CD14-positive monocyte (primary cell): ENCODE data around the gene PEX26. TPM values are rescaled to one million over a fixed set of nuclear protein-coding genes. Genes with fewer than 3 reads are reported as not detected.
"Not testable (repeated sequence)": the region's sequence is repeated elsewhere in the genome, so short reads cannot be mapped to it uniquely, and the experiment has no call there.

Experiments used
- DNase-seq, 3 donors: peaks; one replicate each; pipeline ENCODE4 v3.0.0-alpha.2; 2011 to 2022
- H2AFZ ChIP-seq: 2 replicates; pipeline ENCODE4 v1.6.0; 2012; ENCODE audit warnings: mild to moderate bottlenecking, low read depth, low read length, inconsistent platforms; ENCODE audit not compliant: insufficient read depth, poor library complexity, severe bottlenecking
- H3K27ac ChIP-seq, 2 donors: 1 replicate in 1 of 2; 2 replicates in 1 of 2; pipeline ENCODE4 v1.5.1; 2012 to 2013; ENCODE audit warnings: low read length in 2 of 2, control low read depth in 1 of 2, inconsistent platforms in 1 of 2, low read depth in 1 of 2, mild to moderate bottlenecking in 1 of 2
- H3K27me3 ChIP-seq, 2 donors: one replicate each; pipeline versions ENCODE4 v1.6.0 to v1.6.1; 2011 to 2013; ENCODE audit warnings: low read length in 2 of 2; ENCODE audit not compliant: control insufficient read depth in 2 of 2, insufficient read depth in 2 of 2
- H3K36me3 ChIP-seq, 2 donors: replicated peaks in 1 of 2; 1 replicate in 1 of 2; 2 replicates in 1 of 2; pipeline versions ENCODE4 v1.5.1 to v1.6.1; 2012 to 2013; ENCODE audit warnings: low read length in 2 of 2, control low read depth in 1 of 2, inconsistent platforms in 1 of 2, mild to moderate bottlenecking in 1 of 2; ENCODE audit not compliant: insufficient read depth in 2 of 2, control insufficient read depth in 1 of 2
- H3K4me1 ChIP-seq, 2 donors: 1 replicate in 1 of 2; 2 replicates in 1 of 2; pipeline versions ENCODE4 v1.5.1 to v1.6.1; 2012 to 2013; ENCODE audit warnings: low read length in 2 of 2, control low read depth in 1 of 2, inconsistent platforms in 1 of 2, mild to moderate bottlenecking in 1 of 2, moderate library complexity in 1 of 2; ENCODE audit not compliant: insufficient read depth in 2 of 2, control insufficient read depth in 1 of 2
- H3K4me2 ChIP-seq: replicated peaks from 2 replicates; pipeline ENCODE3; 2012; ENCODE audit warnings: low read length, moderate library complexity, mild to moderate bottlenecking; ENCODE audit not compliant: poor library complexity, severe bottlenecking; ENCODE audit errors: extremely low read depth
- H3K4me3 ChIP-seq, 3 experiments: fragments of 200-600 bp in 1 of 3; sonication (generic) in 1 of 3; replicated peaks in 1 of 3; 1 replicate in 2 of 3; 2 replicates in 1 of 3; pipeline ENCODE4 v1.5.1; 2011 to 2013; ENCODE audit warnings: low read length in 3 of 3, mild to moderate bottlenecking in 3 of 3, control low read depth in 2 of 3, low read depth in 2 of 3, inconsistent platforms in 1 of 3, moderate library complexity in 1 of 3
- H3K79me2 ChIP-seq: 2 replicates; pipeline ENCODE4 v1.6.0; 2012; ENCODE audit warnings: mild to moderate bottlenecking, control low read depth, inconsistent platforms, low read length, moderate library complexity; ENCODE audit not compliant: insufficient read depth
- H3K9ac ChIP-seq: 2 replicates; pipeline ENCODE4 v1.6.0; 2017; ENCODE audit warnings: low read length, mild to moderate bottlenecking; ENCODE audit not compliant: insufficient read depth, poor library complexity, severe bottlenecking
- H3K9me3 ChIP-seq, 2 donors: replicated peaks in 1 of 2; 1 replicate in 1 of 2; 2 replicates in 1 of 2; pipeline versions ENCODE4 v1.5.1 to v1.6.1; 2012 to 2013; ENCODE audit warnings: low read length in 2 of 2, control low read depth in 1 of 2; ENCODE audit not compliant: control insufficient read depth in 1 of 2, insufficient read depth in 1 of 2
- H4K20me1 ChIP-seq: 2 replicates; pipeline ENCODE4 v1.6.0; 2012; ENCODE audit warnings: mild to moderate bottlenecking, low read length, control low read depth, moderate library complexity; ENCODE audit not compliant: insufficient read depth
- H3K27ac Mint-ChIP-seq, 7 donors: one replicate each; pipeline ENCODE4 v1.8.0; 2020; ENCODE audit warnings: mild to moderate bottlenecking in 7 of 7, mixed read lengths in 7 of 7, moderate library complexity in 6 of 7, inconsistent platforms in 2 of 7
- H3K27me3 Mint-ChIP-seq, 3 donors: one replicate each; pipeline ENCODE4 v1.8.0; 2021 to 2022; ENCODE audit warnings: low read depth in 3 of 3, mild to moderate bottlenecking in 3 of 3, mixed read lengths in 3 of 3, moderate library complexity in 3 of 3, inconsistent platforms in 1 of 3
- H3K36me3 Mint-ChIP-seq, 2 donors: one replicate each; pipeline ENCODE4 v1.8.0; 2020; ENCODE audit warnings: mixed read lengths in 2 of 2, inconsistent platforms in 1 of 2, mild to moderate bottlenecking in 1 of 2
- H3K4me1 Mint-ChIP-seq: one replicate; pipeline ENCODE4 v1.8.0; 2020; ENCODE audit warnings: mild to moderate bottlenecking, mixed read lengths
- H3K4me3 Mint-ChIP-seq, 2 donors: one replicate each; pipeline ENCODE4 v1.8.0; 2020; ENCODE audit warnings: mild to moderate bottlenecking in 2 of 2, mixed read lengths in 2 of 2, moderate library complexity in 1 of 2
- H3K9me3 Mint-ChIP-seq, 7 donors: one replicate each; pipeline ENCODE4 v1.8.0; 2020 to 2022; ENCODE audit warnings: mixed read lengths in 7 of 7, mild to moderate bottlenecking in 6 of 7, moderate library complexity in 6 of 7, inconsistent platforms in 2 of 7
- WGBS: methylation state at CpG from one replicate; pipeline ENCODE4 v1.1.5; 2013; ENCODE audit warnings: missing lambda C conversion rate; ENCODE audit not compliant: insufficient coverage; 5-methylcytosine and 5-hydroxymethylcytosine counted together
- intact Hi-C, 2 donors: fragments of 100-400 bp; cut with micrococcal nuclease; formaldehyde crosslinking; loops; one replicate each; pipeline versions ENCODE4 v1.15.0 to v1.15.1; 2023
- polyA plus RNA-seq, 3 donors: library from polyadenylated mRNA; depleted of rRNA in 1 of 3; unstranded in 2 of 3; stranded (reverse) in 1 of 3; fragments of 300-500 nt in 2 of 3; fragments of >200 nt in 1 of 3; fragmentation: Illumina TruSeq in 2 of 3; gene quantifications; 1 replicate in 2 of 3; 2 replicates in 1 of 3; pipeline ENCODE4 v1.2.3, GENCODE V29; 2012 to 2021
- TF ChIP-seq, protein P1 (sequence below): fragments of 200-600 bp; IDR thresholded peaks from one replicate; pipeline ENCODE4 v1.8.0; 2022; ENCODE audit warnings: antibody characterized with exemption, mild to moderate bottlenecking

Gene PEX26
- polyA plus RNA-seq, 3 donors, result 3.4 to 8.6 (median 3.7) TPM

DNA sequence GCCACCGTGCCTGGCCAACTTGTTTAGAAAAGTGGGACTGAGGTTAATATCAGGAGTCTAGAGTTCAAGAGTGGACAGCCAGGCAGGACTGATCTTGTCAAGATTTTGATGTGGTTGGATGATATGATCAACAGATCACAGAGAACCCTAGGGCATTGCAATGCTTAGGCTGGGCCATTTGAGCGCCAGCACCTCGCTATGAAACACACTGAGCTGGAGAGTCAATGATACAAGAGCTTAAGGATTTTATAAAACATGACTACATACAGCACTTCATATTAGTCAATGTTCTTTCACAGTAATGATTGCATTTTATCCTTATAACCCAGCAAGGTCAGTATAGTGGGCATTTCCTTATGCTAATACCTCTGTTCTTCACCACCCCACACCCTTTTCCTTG, 15.4 kb upstream of the PEX26 start:
- peaks cover 13% of the 10 kb centered on the region for H3K4me1 Mint-ChIP-seq

DNA sequence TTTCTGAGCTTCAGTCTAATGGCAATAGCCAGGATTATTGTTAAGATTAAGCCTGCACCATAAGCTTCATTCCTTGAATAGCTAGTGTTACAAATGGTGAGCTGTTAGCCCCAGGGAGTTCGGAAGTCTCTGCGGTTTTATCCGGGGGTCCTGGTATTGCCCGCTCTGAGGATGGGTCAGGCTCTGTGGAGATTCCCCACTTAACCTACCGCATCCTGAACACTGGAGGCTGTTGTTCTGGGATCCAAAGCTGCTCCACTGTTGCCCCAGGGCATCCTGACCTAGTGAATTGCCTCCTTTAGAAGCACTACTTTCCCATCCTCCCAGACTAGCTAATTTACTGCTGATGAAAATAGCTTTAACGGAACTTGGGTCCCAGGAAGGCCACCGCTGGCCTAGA, 14.5 kb upstream of the PEX26 start:
- intact Hi-C loops, result no loop called here
- H3K27me3 ChIP-seq, result no peaks in the 10 kb centered on the region
- no peak overlapping the region for H3K4me3 ChIP-seq
- H3K36me3 Mint-ChIP-seq, result no peaks in the 10 kb centered on the region
- H3K27ac ChIP-seq, result no peak overlapping the region
- H3K4me2 ChIP-seq, result no peak overlapping the region
- peaks cover 13% of the 10 kb centered on the region for H3K4me1 Mint-ChIP-seq
- no peaks in the 10 kb centered on the region for H4K20me1 ChIP-seq
- DNase-seq, result no peak
- H3K9me3 Mint-ChIP-seq, result peaks cover 0 to 5% (median 0%) of the 10 kb centered on the region in 7 donors
- H3K27me3 Mint-ChIP-seq, result peaks cover 13 to 25% (median 13%) of the 10 kb centered on the region in 3 donors
- WGBS, result 94% methylated on average over 5 of the region's 7 CpGs
- no peak overlapping the region for H3K27ac Mint-ChIP-seq
- TF ChIP-seq, protein P1, sequence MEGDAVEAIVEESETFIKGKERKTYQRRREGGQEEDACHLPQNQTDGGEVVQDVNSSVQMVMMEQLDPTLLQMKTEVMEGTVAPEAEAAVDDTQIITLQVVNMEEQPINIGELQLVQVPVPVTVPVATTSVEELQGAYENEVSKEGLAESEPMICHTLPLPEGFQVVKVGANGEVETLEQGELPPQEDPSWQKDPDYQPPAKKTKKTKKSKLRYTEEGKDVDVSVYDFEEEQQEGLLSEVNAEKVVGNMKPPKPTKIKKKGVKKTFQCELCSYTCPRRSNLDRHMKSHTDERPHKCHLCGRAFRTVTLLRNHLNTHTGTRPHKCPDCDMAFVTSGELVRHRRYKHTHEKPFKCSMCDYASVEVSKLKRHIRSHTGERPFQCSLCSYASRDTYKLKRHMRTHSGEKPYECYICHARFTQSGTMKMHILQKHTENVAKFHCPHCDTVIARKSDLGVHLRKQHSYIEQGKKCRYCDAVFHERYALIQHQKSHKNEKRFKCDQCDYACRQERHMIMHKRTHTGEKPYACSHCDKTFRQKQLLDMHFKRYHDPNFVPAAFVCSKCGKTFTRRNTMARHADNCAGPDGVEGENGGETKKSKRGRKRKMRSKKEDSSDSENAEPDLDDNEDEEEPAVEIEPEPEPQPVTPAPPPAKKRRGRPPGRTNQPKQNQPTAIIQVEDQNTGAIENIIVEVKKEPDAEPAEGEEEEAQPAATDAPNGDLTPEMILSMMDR, result no peak
- H3K79me2 ChIP-seq, result no peaks in the 10 kb centered on the region
- H2AFZ ChIP-seq, result no peak overlapping the region
- no peak overlapping the region for H3K4me3 Mint-ChIP-seq
- H3K4me1 ChIP-seq, result no peaks in the 10 kb centered on the region
- no peaks in the 10 kb centered on the region for H3K9me3 ChIP-seq
- no peaks in the 10 kb centered on the region for H3K36me3 ChIP-seq
- H3K9ac ChIP-seq, result no peak overlapping the region

More for the DNA sequence above, 15.4 kb upstream of the PEX26 start:
- Mint-ChIP-seq H3K36me3 (no peaks in the 10 kb centered on the region), H3K4me3 (no peak overlapping the region), H3K27me3 (peaks cover 8 to 23% (median 11%) of the 10 kb centered on the region in 3 donors), H3K9me3 (peaks cover 0 to 5% (median 0%) of the 10 kb centered on the region in 7 donors), H3K27ac (no peak overlapping the region)
- Histone ChIP-seq H2AFZ (no peak overlapping the region), H3K79me2 (no peaks in the 10 kb centered on the region), H3K4me1 (no peaks in the 10 kb centered on the region), H3K27me3 (no peaks in the 10 kb centered on the region), H3K9ac (no peak overlapping the region), H3K27ac (no peak overlapping the region), H3K4me2 (no peak overlapping the region), H3K36me3 (no peaks in the 10 kb centered on the region), H3K4me3 (no peak overlapping the region), H3K9me3 (no peaks in the 10 kb centered on the region), H4K20me1 (no peaks in the 10 kb centered on the region)
- intact Hi-C loops, result no loop called here
- no peak for DNase-seq
- 100% methylated on average over 1 of the region's 3 CpGs for WGBS
- TF ChIP-seq, protein P1, result no peak

DNA sequence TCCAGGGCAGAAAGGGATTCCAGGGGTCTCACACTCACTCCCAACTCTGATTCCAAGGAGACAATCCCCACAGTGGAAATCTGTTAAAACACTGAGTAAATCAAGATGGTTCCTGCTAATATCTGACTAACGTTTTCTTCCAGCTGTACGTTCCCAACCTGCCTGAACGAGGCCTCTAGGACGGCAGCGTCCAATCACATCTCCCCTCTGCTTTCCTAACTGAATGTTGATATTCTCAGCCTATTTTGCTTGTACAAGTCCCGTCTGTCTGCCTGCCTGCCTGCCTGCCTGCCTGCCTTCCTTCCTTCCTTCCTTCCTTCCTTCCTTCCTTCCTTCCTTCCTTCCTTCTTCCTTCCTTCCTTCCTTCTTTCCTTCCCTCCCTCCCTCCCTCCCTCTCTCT, 14.1 kb upstream of the PEX26 start:
- H3K27ac ChIP-seq, H2AFZ ChIP-seq, DNase-seq, intact Hi-C loops, H4K20me1 ChIP-seq, H3K9ac ChIP-seq, H3K4me2 ChIP-seq, H3K79me2 ChIP-seq, H3K36me3 Mint-ChIP-seq, H3K4me3 ChIP-seq, H3K4me3 Mint-ChIP-seq, H3K27me3 ChIP-seq, H3K27ac Mint-ChIP-seq, H3K36me3 ChIP-seq, H3K4me1 ChIP-seq, H3K9me3 ChIP-seq, H3K9me3 Mint-ChIP-seq: not testable (repeated sequence)
- Mint-ChIP-seq H3K27me3 (peaks cover 13 to 25% (median 13%) of the 10 kb centered on the region in 3 donors), H3K4me1 (peaks cover 13% of the 10 kb centered on the region)
- WGBS, result 84% methylated on average over 6 of the region's 6 CpGs
